HUDEP-2 (cell line): ENCODE measurements around the gene ATP9A.
"Not testable (repeated sequence)": the region's sequence is repeated elsewhere in the genome, so short reads cannot be mapped to it uniquely, and the experiment has no call there.

Source experiments
- DNase-seq, 76 experiments: peaks; one replicate each; lab custom pipeline; 2025; ENCODE audit not compliant: unreplicated experiment in 76 of 76; lab: John Stamatoyannopoulos, UW

ATP9A gene

GRCh38 chr20:51698252-51698651 is 69.9 kb downstream of the ATP9A start:
- DNase-seq = no peak

GRCh38 chr20:51697096-51697826 is 70.9 kb downstream of the ATP9A start:
- DNase-seq = no peak

- DNase-seq = peak in 1 of 76 experiments; percentile 1
Measured at GRCh38 chr20:51696304-51697071, 71.7 kb downstream of the ATP9A start.

- no peak for DNase-seq
Measured at GRCh38 chr20:51695574-51696303, 72.5 kb downstream of the ATP9A start.

- no peak for DNase-seq
Measured at GRCh38 chr20:51692806-51693400, 75.3 kb downstream of the ATP9A start.

- no peak for DNase-seq
Measured at GRCh38 chr20:51691703-51692102, 76.5 kb downstream of the ATP9A start.

- DNase-seq = no peak
Measured at GRCh38 chr20:51688600-51689244, 79.5 kb downstream of the ATP9A start.

GRCh38 chr20:51687630-51688029 is 80.6 kb downstream of the ATP9A start:
- DNase-seq = no peak

- DNase-seq = peak in 5 of 76 experiments; percentile 3 to 28 (median 6)
Measured at GRCh38 chr20:51687108-51687507, 81.1 kb downstream of the ATP9A start.

- DNase-seq = not testable (repeated sequence)
Measured at GRCh38 chr20:51685494-51685893, 82.7 kb downstream of the ATP9A start.

- DNase-seq = no peak
Measured at GRCh38 chr20:51680067-51680749, 88.0 kb downstream of the ATP9A start.

GRCh38 chr20:51679254-51679921 is 88.8 kb downstream of the ATP9A start:
- no peak for DNase-seq

GRCh38 chr20:51678026-51678697 is 90.0 kb downstream of the ATP9A start:
- no peak for DNase-seq

GRCh38 chr20:51668947-51669346 is 99.2 kb downstream of the ATP9A start:
- no peak for DNase-seq

GRCh38 chr20:51668515-51668914 is 99.7 kb downstream of the ATP9A start:
- no peak for DNase-seq

GRCh38 chr20:51667491-51667890 is 100.7 kb downstream of the ATP9A start:
- no peak for DNase-seq

GRCh38 chr20:51667002-51667408 is 101.2 kb downstream of the ATP9A start:
- no peak for DNase-seq

- no peak for DNase-seq
Measured at GRCh38 chr20:51666126-51666525, 102.1 kb downstream of the ATP9A start.
